ENCODE data around the gene PLCB1.
"Not testable (repeated sequence)": the region's sequence is repeated elsewhere in the genome, so short reads cannot be mapped to it uniquely, and the experiment has no call there.

- TF ChIP-seq FOS, BHLHE40, MAFK (IDR thresholded peaks at IDR 0.05; ENCODE audit: low read depth, low read length): not testable (repeated sequence)
- TF ChIP-seq, protein P1, sequence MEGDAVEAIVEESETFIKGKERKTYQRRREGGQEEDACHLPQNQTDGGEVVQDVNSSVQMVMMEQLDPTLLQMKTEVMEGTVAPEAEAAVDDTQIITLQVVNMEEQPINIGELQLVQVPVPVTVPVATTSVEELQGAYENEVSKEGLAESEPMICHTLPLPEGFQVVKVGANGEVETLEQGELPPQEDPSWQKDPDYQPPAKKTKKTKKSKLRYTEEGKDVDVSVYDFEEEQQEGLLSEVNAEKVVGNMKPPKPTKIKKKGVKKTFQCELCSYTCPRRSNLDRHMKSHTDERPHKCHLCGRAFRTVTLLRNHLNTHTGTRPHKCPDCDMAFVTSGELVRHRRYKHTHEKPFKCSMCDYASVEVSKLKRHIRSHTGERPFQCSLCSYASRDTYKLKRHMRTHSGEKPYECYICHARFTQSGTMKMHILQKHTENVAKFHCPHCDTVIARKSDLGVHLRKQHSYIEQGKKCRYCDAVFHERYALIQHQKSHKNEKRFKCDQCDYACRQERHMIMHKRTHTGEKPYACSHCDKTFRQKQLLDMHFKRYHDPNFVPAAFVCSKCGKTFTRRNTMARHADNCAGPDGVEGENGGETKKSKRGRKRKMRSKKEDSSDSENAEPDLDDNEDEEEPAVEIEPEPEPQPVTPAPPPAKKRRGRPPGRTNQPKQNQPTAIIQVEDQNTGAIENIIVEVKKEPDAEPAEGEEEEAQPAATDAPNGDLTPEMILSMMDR (conservative IDR thresholded peaks at IDR 0.05; ENCODE audit: low read depth, low read length), result not testable (repeated sequence)
- TF ChIP-seq, protein P2, sequence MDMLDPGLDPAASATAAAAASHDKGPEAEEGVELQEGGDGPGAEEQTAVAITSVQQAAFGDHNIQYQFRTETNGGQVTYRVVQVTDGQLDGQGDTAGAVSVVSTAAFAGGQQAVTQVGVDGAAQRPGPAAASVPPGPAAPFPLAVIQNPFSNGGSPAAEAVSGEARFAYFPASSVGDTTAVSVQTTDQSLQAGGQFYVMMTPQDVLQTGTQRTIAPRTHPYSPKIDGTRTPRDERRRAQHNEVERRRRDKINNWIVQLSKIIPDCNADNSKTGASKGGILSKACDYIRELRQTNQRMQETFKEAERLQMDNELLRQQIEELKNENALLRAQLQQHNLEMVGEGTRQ (IDR thresholded peaks at IDR 0.05; ENCODE audit: low read depth, low read length), result not testable (repeated sequence)
These were observed 304.9 kb downstream of the PLCB1 start for GRCh38 chr20:8436938-8437337.
